Testis (tissue), 3 donors: ENCODE measurements around the gene COL4A2. TPM values are rescaled to one million over a fixed set of nuclear protein-coding genes. Genes with fewer than 3 reads are reported as not detected.

ENCODE experiments used
- DNase-seq: peaks from one replicate; pipeline ENCODE4 v3.0.0-alpha.2; 2019
- H3K27ac ChIP-seq, 2 donors: fragments of 200-600 bp; sonication (generic); one replicate each; pipeline ENCODE4 v1.5.1; 2019
- H3K27me3 ChIP-seq: fragments of 200-600 bp; sonication (generic); one replicate; pipeline ENCODE4 v1.5.1; 2019
- H3K36me3 ChIP-seq: fragments of 200-600 bp; sonication (generic); one replicate; pipeline ENCODE4 v1.5.1; 2017; ENCODE audit warnings: low read depth; ENCODE audit errors: missing control alignments
- H3K4me1 ChIP-seq: fragments of 200-600 bp; sonication (generic); one replicate; pipeline ENCODE4 v1.5.1; 2019
- H3K4me3 ChIP-seq, 2 donors: fragments of 200-600 bp; sonication (generic); one replicate each; pipeline ENCODE4 v1.5.1; 2017 to 2019
- H3K9me3 ChIP-seq: fragments of 200-600 bp; sonication (generic); one replicate; pipeline ENCODE4 v1.5.1; 2017
- CTCF ChIP-seq, 3 experiments: fragments of 450-650 bp in 2 of 3; fragments of 200-600 bp in 1 of 3; sonication (generic) in 1 of 3; IDR thresholded peaks; one replicate each; pipeline ENCODE4 v1.5.1; 2016 to 2019; ENCODE audit warnings: antibody characterized with exemption in 3 of 3, mild to moderate bottlenecking in 2 of 3, moderate library complexity in 1 of 3
- POLR2A ChIP-seq: fragments of 450-650 bp; IDR thresholded peaks from one replicate; pipeline ENCODE4 v1.6.1; 2017; ENCODE audit warnings: antibody characterized with exemption, mild to moderate bottlenecking, moderate library complexity
- WGBS, 2 donors: methylation state at CpG; one replicate each; pipeline ENCODE4 v1.1.5; 2018; 5-methylcytosine and 5-hydroxymethylcytosine counted together
- intact Hi-C: fragments of 100-400 bp; cut with DNase I; formaldehyde crosslinking; loops from one replicate; pipeline ENCODE4 v1.15.1; 2023; ENCODE audit warnings: low total_unique reads
- polyA plus RNA-seq: library from polyadenylated mRNA; stranded (reverse); fragments of 350-450 nt; fragmentation: Illumina TruSeq; extraction: RNeasy Lipid Tissue Mini Kit (QIAGEN cat#74804); gene quantifications from one replicate; pipeline ENCODE4 v1.2.3, GENCODE V29; 2014; ENCODE audit warnings: low read depth, low replicate concordance; ENCODE audit not compliant: insufficient read depth
- total RNA-seq, 2 donors: library from RNA; depleted of rRNA; stranded (reverse); fragments of >200 nt; gene quantifications; one replicate each; pipeline ENCODE4 v1.2.3, GENCODE V29; 2016

The COL4A2 gene
- total and polyA plus RNA-seq, 3 donors from 2014 or later: 69.1 to 89.9 (median 81.0) TPM

- H3K9me3 ChIP-seq: no peaks in the 10 kb centered on the region
- H3K36me3 ChIP-seq: no peaks in the 10 kb centered on the region
- H3K27me3 ChIP-seq: no peaks in the 10 kb centered on the region
- intact Hi-C loops: no loop called here
- no peak overlapping the region for H3K4me3 ChIP-seq
- no peak for DNase-seq
- H3K4me1 ChIP-seq: no peaks in the 10 kb centered on the region
- no peak overlapping the region for H3K27ac ChIP-seq
- no peak for TF ChIP-seq POLR2A
- TF ChIP-seq CTCF (IDR thresholded peaks at IDR 0.05): no peak
- WGBS, 2 donors: 91 to 93% methylated on average over 29 to 30 of the region's 30 CpGs
These were observed 185.9 kb downstream of the COL4A2 start for GRCh38 chr13:110492679-110493593.

- 89 to 94% methylated on average over 2 to 9 of the region's 9 CpGs for WGBS, 2 donors
- no peak overlapping the region for H3K4me3 ChIP-seq
- no peaks in the 10 kb centered on the region for H3K4me1 ChIP-seq
- no peaks in the 10 kb centered on the region for H3K9me3 ChIP-seq
- H3K27me3 ChIP-seq: no peaks in the 10 kb centered on the region
- intact Hi-C loops: no loop called here
- no peak overlapping the region for H3K27ac ChIP-seq
- TF ChIP-seq POLR2A: no peak
- no peak for TF ChIP-seq CTCF (IDR thresholded peaks at IDR 0.05)
- DNase-seq: no peak
- H3K36me3 ChIP-seq: no peaks in the 10 kb centered on the region
These were observed 186.5 kb downstream of the COL4A2 start for GRCh38 chr13:110493613-110494012.

GRCh38 chr13:110495376-110495775, 188.3 kb downstream of the COL4A2 start:
- no peak for DNase-seq
- intact Hi-C loops: no loop called here
- no peaks in the 10 kb centered on the region for H3K4me1 ChIP-seq
- TF ChIP-seq CTCF (IDR thresholded peaks at IDR 0.05) (no peak), POLR2A (no peak)
- 83 to 90% methylated on average over 3 of the region's 3 CpGs for WGBS, 2 donors
- H3K36me3 ChIP-seq: no peaks in the 10 kb centered on the region
- H3K27ac ChIP-seq: no peak overlapping the region
- H3K27me3 ChIP-seq: no peaks in the 10 kb centered on the region
- H3K4me3 ChIP-seq: no peak overlapping the region
- no peaks in the 10 kb centered on the region for H3K9me3 ChIP-seq

GRCh38 chr13:110495881-110496280, 188.8 kb downstream of the COL4A2 start:
- TF ChIP-seq POLR2A (no peak), CTCF (IDR thresholded peaks at IDR 0.05) (no peak)
- WGBS, 2 donors: 91% methylated on average over 3 of the region's 3 CpGs; no CpG with 5 or more reads in 1 of the 2 donors
- no peak for DNase-seq
- intact Hi-C loops: no loop called here
- no peaks in the 10 kb centered on the region for H3K36me3 ChIP-seq
- H3K27ac ChIP-seq: no peak overlapping the region
- H3K4me3 ChIP-seq: no peak overlapping the region
- no peaks in the 10 kb centered on the region for H3K9me3 ChIP-seq
- no peaks in the 10 kb centered on the region for H3K27me3 ChIP-seq
- H3K4me1 ChIP-seq: no peaks in the 10 kb centered on the region
